K562 (cell line): Measurements from ENCODE around the gene MYO10. TPM values are rescaled to one million over a fixed set of nuclear protein-coding genes. Genes with fewer than 3 reads are reported as not detected.

ENCODE experiments used
- ATAC-seq: fragments of 200-7000 bp; cut with Tn5 transposase; 3 replicates; pipeline ENCODE4 v1.9.1; 2020; ENCODE audit warnings: moderate library complexity
- BruUV-seq: library from RNA; stranded (reverse); fragments of 400-500 nt; replicated peaks from 2 replicates; lab custom pipeline; 2021; lab: Mats Ljungman, UMichigan
- CTCF ChIA-PET: fragments of 300-600 bp; formaldehyde crosslinking; extraction: SDS; loops from one replicate; lab custom pipeline; 2021; ENCODE audit warnings: low intra/inter-chr PET ratio; lab: Yijun Ruan, JAX
- POLR2A ChIA-PET: fragments of 300-600, 350-650 bp; sonication (Branson Sonifier 250); formaldehyde crosslinking; extraction: SDS; loops from one replicate; lab custom pipeline; 2021; ENCODE audit warnings: antibody characterized with exemption, inconsistent platforms; lab: Yijun Ruan, JAX
- DNase-seq, 4 experiments: peaks; one replicate each; pipeline versions ENCODE4 v3.0.0 to v3.0.0-alpha.2; 2011 to 2018; ENCODE audit warnings: low spot score in 3 of 4, mixed read lengths in 3 of 4; ENCODE audit errors: extremely low read depth in 1 of 4
- FAIRE-seq: peaks from 2 replicates; lab custom pipeline; 2011; peaks lifted over from hg19 to GRCh38; lab: Jason Lieb, UNC
- H2AFZ ChIP-seq: 2 replicates; pipeline ENCODE4 v1.6.0; 2011; ENCODE audit warnings: low read depth, low read length, control low read depth, inconsistent platforms
- H3K27ac ChIP-seq: fragments of 200-600 bp; 3 replicates; pipeline ENCODE4 v1.8.0; 2011; ENCODE audit warnings: low read depth, mild to moderate bottlenecking, control low read depth, inconsistent platforms, low read length, moderate library complexity, mixed read lengths; ENCODE audit errors: extremely low read depth
- H3K27me3 ChIP-seq, 2 experiments: fragments of 300-600 bp in 1 of 2; 2 replicates in 1 of 2; 3 replicates in 1 of 2; pipeline versions ENCODE4 v1.6.0 to v1.8.0; 2011; ENCODE audit warnings: inconsistent platforms in 2 of 2, low read length in 2 of 2, mild to moderate bottlenecking in 1 of 2, mixed read lengths in 1 of 2, moderate library complexity in 1 of 2; ENCODE audit not compliant: control insufficient read depth in 2 of 2, insufficient read depth in 2 of 2
- H3K36me3 ChIP-seq: fragments of 300-600 bp; 3 replicates; pipeline ENCODE4 v1.8.0; 2011; ENCODE audit warnings: mild to moderate bottlenecking, low read length, inconsistent platforms; ENCODE audit not compliant: control insufficient read depth, insufficient read depth
- H3K4me1 ChIP-seq, 2 experiments: fragments of 200-600 bp in 1 of 2; replicated peaks in 1 of 2; 2 replicates in 1 of 2; 3 replicates in 1 of 2; pipeline versions ENCODE4 v1.5.1 to v1.8.0; 2011; ENCODE audit warnings: inconsistent platforms in 2 of 2, low read length in 2 of 2, mild to moderate bottlenecking in 1 of 2, mixed read lengths in 1 of 2, moderate library complexity in 1 of 2; ENCODE audit not compliant: control insufficient read depth in 2 of 2, insufficient read depth in 2 of 2
- H3K4me2 ChIP-seq: 2 replicates; pipeline ENCODE4 v1.6.1; 2011; ENCODE audit warnings: low read length, control low read depth, inconsistent platforms, mixed read lengths; ENCODE audit not compliant: insufficient read depth
- H3K4me3 ChIP-seq: fragments of 200-600 bp; sonication (generic), shearing (Covaris generic); 2 replicates; pipeline ENCODE4 v1.5.1; 2016; ENCODE audit warnings: control low read depth, inconsistent platforms
- H3K79me2 ChIP-seq: fragments of 200-600 bp; 3 replicates; pipeline ENCODE4 v1.8.0; 2011; ENCODE audit warnings: low read length, inconsistent platforms; ENCODE audit not compliant: control insufficient read depth, insufficient read depth
- H3K9ac ChIP-seq, 2 experiments: 2 replicates each; pipeline versions ENCODE4 v1.6.0 to v1.6.1; 2011; ENCODE audit warnings: low read depth in 2 of 2, low read length in 2 of 2, control low read depth in 1 of 2, inconsistent platforms in 1 of 2, mild to moderate bottlenecking in 1 of 2, mixed read lengths in 1 of 2; ENCODE audit not compliant: insufficient read depth in 1 of 2
- H3K9me1 ChIP-seq: one replicate; pipeline ENCODE4 v1.6.0; 2011; ENCODE audit warnings: inconsistent platforms, mild to moderate bottlenecking, low read length, moderate library complexity; ENCODE audit not compliant: control insufficient read depth, insufficient read depth
- H3K9me3 ChIP-seq: replicated peaks from 2 replicates; pipeline ENCODE4 v1.5.1; 2011; ENCODE audit warnings: low read depth, low read length, inconsistent platforms; ENCODE audit not compliant: control insufficient read depth, insufficient read depth
- H4K20me1 ChIP-seq: replicated peaks from 2 replicates; pipeline ENCODE4 v1.6.1; 2011; ENCODE audit warnings: low read length, inconsistent platforms, mixed read lengths; ENCODE audit not compliant: control insufficient read depth, insufficient read depth
- DDX20 ChIP-seq: fragments of 450-650 bp; IDR thresholded peaks from 2 replicates; pipeline ENCODE4 v1.6.1; 2016; ENCODE audit warnings: missing genetic modification characterization, low read depth, mild to moderate bottlenecking, missing compliant biosample characterization, moderate library complexity
- DPF2 ChIP-seq: fragments of 450-650 bp; IDR thresholded peaks from 2 replicates; pipeline ENCODE4 v1.6.1; 2016
- HDGF ChIP-seq: fragments of 450-650 bp; IDR thresholded peaks from 2 replicates; pipeline ENCODE4 v1.6.1; 2016
- PCBP1 ChIP-seq: fragments of 200-400 bp; formaldehyde crosslinking; IDR thresholded peaks from 2 replicates; pipeline ENCODE4 v1.6.1; 2018; ENCODE audit warnings: mild to moderate bottlenecking, low read depth, low read length; ENCODE audit not compliant: poor library complexity, severe bottlenecking
- POLR2A ChIP-seq: fragments of 450-650 bp; conservative IDR thresholded peaks from 2 replicates; pipeline ENCODE4 v1.6.1; 2016
- POU5F1 ChIP-seq: fragments of 150-350 bp; IDR thresholded peaks from 2 replicates; pipeline ENCODE4 v1.6.1; 2014; ENCODE audit warnings: borderline replicate concordance, low read length, low read depth, mild to moderate bottlenecking; ENCODE audit not compliant: partially characterized antibody
- PYGO2 ChIP-seq: fragments of 450-650 bp; IDR thresholded peaks from 2 replicates; pipeline ENCODE4 v1.6.1; 2016; ENCODE audit warnings: mild to moderate bottlenecking, missing genetic modification characterization, moderate library complexity, missing compliant biosample characterization
- RBBP5 ChIP-seq: fragments of 200-600 bp; sonication (generic); IDR thresholded peaks from 2 replicates; pipeline ENCODE4 v1.6.1; 2012; ENCODE audit warnings: borderline replicate concordance, mild to moderate bottlenecking, low read length, control low read depth, inconsistent platforms; ENCODE audit not compliant: insufficient read depth, poor library complexity, severe bottlenecking
- RBM14 ChIP-seq: fragments of 200-400 bp; formaldehyde crosslinking; IDR thresholded peaks from 2 replicates; pipeline ENCODE4 v1.6.1; 2018; ENCODE audit warnings: low read depth, mild to moderate bottlenecking, low read length, moderate library complexity, borderline replicate concordance; ENCODE audit not compliant: insufficient read depth
- STAT5B ChIP-seq: fragments of 250-450 bp; sonication (Bioruptor Pico); IDR thresholded peaks from 2 replicates; pipeline ENCODE4 v1.8.0; 2021; ENCODE audit warnings: mild to moderate bottlenecking, inconsistent platforms
- TEAD4 ChIP-seq, 2 experiments: sonication (generic) in 1 of 2; formaldehyde crosslinking in 1 of 2; IDR thresholded peaks; 2 replicates each; pipeline versions ENCODE4 v1.6.1 to v1.8.0; 2012 to 2022; ENCODE audit warnings: borderline replicate concordance in 1 of 2, inconsistent platforms in 1 of 2, low read length in 1 of 2, mild to moderate bottlenecking in 1 of 2, missing genetic modification reagents in 1 of 2
- TRIM24 ChIP-seq, 2 experiments: fragments of 450-650 bp; IDR thresholded peaks; 2 replicates each; pipeline ENCODE4 v1.6.1; 2016
- ZNF263 ChIP-seq: sonication (generic); formaldehyde crosslinking; IDR thresholded peaks from 2 replicates; pipeline ENCODE4 v1.8.0; 2022; ENCODE audit warnings: mild to moderate bottlenecking, missing genetic modification reagents, borderline replicate concordance
- ZNF76 ChIP-seq: fragments of 250-450 bp; sonication (Bioruptor Pico); IDR thresholded peaks from 2 replicates; pipeline ENCODE4 v1.4.0; 2020; ENCODE audit warnings: mild to moderate bottlenecking, moderate library complexity, borderline replicate concordance
- WGBS: fragments of 100-300 bp; shearing (Covaris generic); methylation state at CpG from one replicate; pipeline ENCODE4 v1.1.6; 2016; ENCODE audit warnings: low coverage, mixed read lengths; ENCODE audit not compliant: insufficient coverage; ENCODE audit errors: missing lambda C conversion rate; 5-methylcytosine and 5-hydroxymethylcytosine counted together
- in situ Hi-C: fragments of 300-500 bp; cut with MboI; formaldehyde crosslinking; loops from 4 replicates; pipeline ENCODE4 v1.15.0; 2018; ENCODE audit warnings: inconsistent platforms, mixed read lengths
- intact Hi-C: fragments of 100-400 bp; cut with micrococcal nuclease; formaldehyde crosslinking; loops from 2 replicates; pipeline ENCODE4 v1.14.2; 2022
- polyA plus RNA-seq, 8 experiments: library from polyadenylated mRNA; depleted of rRNA in 4 of 8; stranded (reverse) in 5 of 8; unstranded in 3 of 8; fragments of >200 nt; fragmentation: Nextera tagmentation in 2 of 8; fragmentation: Illumina TruSeq in 1 of 8; extraction: Ambion mirVana in 2 of 8; extraction: Trizol in 1 of 8; gene quantifications; 2 replicates each; pipeline versions ENCODE4 v1.2.1 to v1.2.3, GENCODE V29; 2011 to 2014; ENCODE audit warnings: inconsistent platforms in 1 of 8, missing spikeins in 1 of 8
- total RNA-seq, 7 experiments: library from RNA; depleted of rRNA in 6 of 7; stranded (reverse); fragments of >200 nt in 6 of 7; fragmentation: Illumina TruSeq in 2 of 7; extraction: Trizol in 2 of 7; gene quantifications; 2 replicates each; pipeline versions ENCODE4 v1.2.1 to v1.2.3, GENCODE V29; 2011 to 2021; ENCODE audit warnings: low replicate concordance in 1 of 7
- TF ChIP-seq, protein P1 (sequence below), 2 experiments: fragments of 450-650 bp; conservative IDR thresholded peaks; 2 replicates each; pipeline ENCODE4 v1.6.1; 2017; ENCODE audit warnings: mild to moderate bottlenecking in 2 of 2, moderate library complexity in 2 of 2
- TF ChIP-seq, protein P2 (sequence below): fragments of 450-650 bp; IDR thresholded peaks from 2 replicates; pipeline ENCODE4 v1.6.1; 2014; ENCODE audit warnings: low read depth, mild to moderate bottlenecking, moderate library complexity, borderline replicate concordance

Gene MYO10
- total and polyA plus RNA-seq, 9 of the 15 experiments (the other 6 are each of a cell fraction or from before 2014, with no cell fraction given), result 0.04 to 0.24 TPM; not detected in 7

DNA sequence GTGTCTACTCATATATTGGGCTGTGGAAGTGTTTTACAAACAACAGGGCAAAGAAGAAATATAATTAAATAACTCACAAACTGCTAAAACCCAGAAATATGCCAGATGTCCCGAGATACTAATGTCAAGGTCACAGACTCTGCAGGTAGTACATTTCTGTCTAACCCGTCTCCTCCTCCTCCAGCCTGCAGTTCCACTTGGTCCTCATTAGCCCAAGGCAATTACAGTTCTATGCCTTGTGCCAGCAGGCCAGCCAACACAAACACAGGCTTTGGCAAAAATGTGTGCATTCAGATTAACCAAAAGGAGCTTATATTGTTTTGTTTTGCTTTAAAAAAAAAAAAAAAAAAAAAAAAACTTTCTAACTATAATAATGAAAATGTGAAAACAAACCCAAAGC lies 148.8 kb downstream of the MYO10 start (continued):
- TF ChIP-seq TRIM24 (IDR thresholded peaks at IDR 0.05), result no peak
- TF ChIP-seq, protein P1, sequence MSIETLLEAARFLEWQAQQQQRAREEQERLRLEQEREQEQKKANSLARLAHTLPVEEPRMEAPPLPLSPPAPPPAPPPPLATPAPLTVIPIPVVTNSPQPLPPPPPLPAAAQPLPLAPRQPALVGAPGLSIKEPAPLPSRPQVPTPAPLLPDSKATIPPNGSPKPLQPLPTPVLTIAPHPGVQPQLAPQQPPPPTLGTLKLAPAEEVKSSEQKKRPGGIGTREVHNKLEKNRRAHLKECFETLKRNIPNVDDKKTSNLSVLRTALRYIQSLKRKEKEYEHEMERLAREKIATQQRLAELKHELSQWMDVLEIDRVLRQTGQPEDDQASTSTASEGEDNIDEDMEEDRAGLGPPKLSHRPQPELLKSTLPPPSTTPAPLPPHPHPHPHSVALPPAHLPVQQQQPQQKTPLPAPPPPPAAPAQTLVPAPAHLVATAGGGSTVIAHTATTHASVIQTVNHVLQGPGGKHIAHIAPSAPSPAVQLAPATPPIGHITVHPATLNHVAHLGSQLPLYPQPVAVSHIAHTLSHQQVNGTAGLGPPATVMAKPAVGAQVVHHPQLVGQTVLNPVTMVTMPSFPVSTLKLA (conservative IDR thresholded peaks at IDR 0.05), result no peak

DNA sequence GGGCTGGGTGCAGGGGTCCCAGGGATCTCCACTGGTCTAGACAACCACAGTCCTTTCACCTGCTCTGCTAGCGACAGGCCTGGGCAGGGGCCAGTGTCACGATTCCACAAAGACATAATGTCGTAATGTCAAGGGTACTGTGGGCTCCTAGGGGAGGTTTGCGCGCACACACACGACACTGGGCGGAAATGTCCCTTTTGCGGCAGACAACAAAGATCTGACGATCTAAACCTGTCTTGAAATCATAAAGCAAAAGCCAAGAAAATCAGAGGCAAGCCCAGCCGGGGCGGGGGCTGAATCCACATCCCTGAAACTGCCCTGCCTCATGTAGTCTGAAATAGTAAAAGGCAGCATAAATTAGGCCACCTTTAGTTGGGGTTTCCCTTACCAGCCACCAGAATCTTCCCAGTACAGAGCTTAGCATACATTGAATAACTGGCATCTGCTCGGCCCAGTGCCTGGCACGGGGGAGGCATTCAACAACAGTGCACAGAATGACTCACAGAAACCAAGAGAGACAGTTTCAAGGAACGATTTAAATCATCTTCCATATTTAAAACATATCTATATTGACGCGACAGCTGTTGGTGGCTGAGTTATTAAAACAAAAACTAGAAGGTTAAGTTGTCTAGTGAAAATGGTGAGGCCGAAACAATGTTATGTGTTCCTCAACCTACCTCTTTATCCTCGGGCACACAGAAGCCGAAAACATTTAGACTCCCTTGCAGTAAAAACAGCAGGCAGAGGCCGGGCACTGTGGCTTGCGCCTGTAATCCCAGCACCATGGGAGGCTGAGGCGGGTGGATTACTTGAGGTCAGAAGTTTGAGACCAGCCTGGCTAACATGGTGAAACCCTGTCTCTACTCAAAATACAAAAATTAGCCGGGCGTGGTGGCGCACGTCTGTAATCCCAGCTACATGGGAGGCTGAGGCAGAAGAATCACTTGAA lies 151.0 kb downstream of the MYO10 start:
- no peaks in the 10 kb centered on the region for H3K9me1 ChIP-seq
- CTCF ChIA-PET, result no interaction called here
- H3K27me3 ChIP-seq, result peaks cover 15 to 22% of the 10 kb centered on the region in 2 experiments; a peak in 3 of 5 replicates
- BruUV-seq, result no TSS peak
- H3K27ac ChIP-seq, result no peak overlapping the region
- no peak overlapping the region for H2AFZ ChIP-seq
- no peak overlapping the region for H3K9ac ChIP-seq
- H4K20me1 ChIP-seq, result no peaks in the 10 kb centered on the region
- no peaks in the 10 kb centered on the region for H3K4me1 ChIP-seq
- POLR2A ChIA-PET, result interaction anchor here (0.6 kb wide), 1 partner anchor 451 kb away, joined by 3 read pairs; no protein-coding TSS in a partner anchor
- no peak for DNase-seq
- FAIRE-seq, result no peak
- WGBS, result 1% methylated on average over 26 of the region's 26 CpGs
- ATAC-seq, result no peak
- no peak overlapping the region for H3K4me3 ChIP-seq
- H3K9me3 ChIP-seq, result no peaks in the 10 kb centered on the region
- no peaks in the 10 kb centered on the region for H3K36me3 ChIP-seq
- intact Hi-C loops, result no loop called here
- no peaks in the 10 kb centered on the region for H3K79me2 ChIP-seq
- H3K4me2 ChIP-seq, result no peak overlapping the region
- in situ Hi-C loops, result loop anchor here (5.0 to 25.0 kb wide), 2 partner anchors 402 to 1527 kb away; no protein-coding TSS in a partner anchor
- TF ChIP-seq HDGF, result no peak
- no peak for TF ChIP-seq RBM14
- TF ChIP-seq RBBP5, result no peak
- TF ChIP-seq DPF2, result no peak
- no peak for TF ChIP-seq TEAD4 (IDR thresholded peaks at IDR 0.05; ENCODE audit: low read length)
- TF ChIP-seq TEAD4 (CRISPR knock-in tag; IDR thresholded peaks at IDR 0.05; ENCODE audit: borderline replicate concordance), result no peak
- no peak for TF ChIP-seq PYGO2 (tag)
- no peak for TF ChIP-seq DDX20 (tag)
- TF ChIP-seq PCBP1, result no peak
- TF ChIP-seq TRIM24 (IDR thresholded peaks at IDR 0.05), result no peak
- no peak for TF ChIP-seq STAT5B (CRISPR knock-in tag)
- TF ChIP-seq, protein P2, sequence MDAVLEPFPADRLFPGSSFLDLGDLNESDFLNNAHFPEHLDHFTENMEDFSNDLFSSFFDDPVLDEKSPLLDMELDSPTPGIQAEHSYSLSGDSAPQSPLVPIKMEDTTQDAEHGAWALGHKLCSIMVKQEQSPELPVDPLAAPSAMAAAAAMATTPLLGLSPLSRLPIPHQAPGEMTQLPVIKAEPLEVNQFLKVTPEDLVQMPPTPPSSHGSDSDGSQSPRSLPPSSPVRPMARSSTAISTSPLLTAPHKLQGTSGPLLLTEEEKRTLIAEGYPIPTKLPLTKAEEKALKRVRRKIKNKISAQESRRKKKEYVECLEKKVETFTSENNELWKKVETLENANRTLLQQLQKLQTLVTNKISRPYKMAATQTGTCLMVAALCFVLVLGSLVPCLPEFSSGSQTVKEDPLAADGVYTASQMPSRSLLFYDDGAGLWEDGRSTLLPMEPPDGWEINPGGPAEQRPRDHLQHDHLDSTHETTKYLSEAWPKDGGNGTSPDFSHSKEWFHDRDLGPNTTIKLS, result no peak
- no peak for TF ChIP-seq ZNF263 (CRISPR knock-in tag)
- TF ChIP-seq ZNF76 (CRISPR knock-in tag), result no peak
- TF ChIP-seq POLR2A, result no peak
- no peak for TF ChIP-seq POU5F1
